Measurements from ENCODE around the gene ZNF23. TPM values are rescaled to one million over a fixed set of nuclear protein-coding genes. Genes with fewer than 3 reads are reported as not detected.

ZNF23 gene
- total RNA-seq, 6 experiments from 2014 or later, result 3.1 to 4.8 (median 3.9) TPM

DNA sequence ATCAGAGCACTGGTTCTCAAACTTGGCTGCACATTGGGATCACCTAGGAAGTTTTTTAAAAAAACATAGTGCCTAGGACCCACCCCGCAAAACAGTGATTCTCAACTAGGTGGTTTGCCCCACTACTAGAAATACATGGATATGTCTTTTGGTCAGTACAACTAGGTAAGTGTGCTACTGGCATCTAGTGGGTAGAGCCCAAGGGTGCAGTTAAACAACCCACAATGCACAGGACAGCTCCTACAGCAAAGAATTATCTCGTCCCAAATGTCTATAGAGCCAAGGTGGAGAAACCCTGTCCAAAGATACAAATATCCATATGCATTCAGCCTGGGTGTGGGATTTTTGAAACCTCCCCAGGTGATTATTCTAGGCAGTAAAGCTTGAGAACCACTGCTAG is 38.9 kb upstream of the ZNF23 start:
- ATAC-seq, result no peak
- no peak for TF ChIP-seq POLR2A (IDR thresholded peaks at IDR 0.05)
- TF ChIP-seq, protein P1, sequence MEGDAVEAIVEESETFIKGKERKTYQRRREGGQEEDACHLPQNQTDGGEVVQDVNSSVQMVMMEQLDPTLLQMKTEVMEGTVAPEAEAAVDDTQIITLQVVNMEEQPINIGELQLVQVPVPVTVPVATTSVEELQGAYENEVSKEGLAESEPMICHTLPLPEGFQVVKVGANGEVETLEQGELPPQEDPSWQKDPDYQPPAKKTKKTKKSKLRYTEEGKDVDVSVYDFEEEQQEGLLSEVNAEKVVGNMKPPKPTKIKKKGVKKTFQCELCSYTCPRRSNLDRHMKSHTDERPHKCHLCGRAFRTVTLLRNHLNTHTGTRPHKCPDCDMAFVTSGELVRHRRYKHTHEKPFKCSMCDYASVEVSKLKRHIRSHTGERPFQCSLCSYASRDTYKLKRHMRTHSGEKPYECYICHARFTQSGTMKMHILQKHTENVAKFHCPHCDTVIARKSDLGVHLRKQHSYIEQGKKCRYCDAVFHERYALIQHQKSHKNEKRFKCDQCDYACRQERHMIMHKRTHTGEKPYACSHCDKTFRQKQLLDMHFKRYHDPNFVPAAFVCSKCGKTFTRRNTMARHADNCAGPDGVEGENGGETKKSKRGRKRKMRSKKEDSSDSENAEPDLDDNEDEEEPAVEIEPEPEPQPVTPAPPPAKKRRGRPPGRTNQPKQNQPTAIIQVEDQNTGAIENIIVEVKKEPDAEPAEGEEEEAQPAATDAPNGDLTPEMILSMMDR (IDR thresholded peaks at IDR 0.05), result no peak
- H3K4me3 ChIP-seq, result no peak overlapping the region
- H3K27ac ChIP-seq, result no peak overlapping the region
- no peaks in the 10 kb centered on the region for H3K36me3 ChIP-seq
- no peaks in the 10 kb centered on the region for H3K9me3 ChIP-seq
- WGBS (ENCODE audit: insufficient coverage, low coverage, low lambda C conversion rate, missing lambda C conversion rate), result 75% methylated on average over 2 of the region's 2 CpGs
- intact Hi-C loops (cut with DNase I), result loop anchor here in 1 of 2 donors (5.0 kb wide), 1 partner anchor 89 kb away; no protein-coding TSS in a partner anchor
- DNase-seq, result no peak
- no peaks in the 10 kb centered on the region for H3K27me3 ChIP-seq
- no peaks in the 10 kb centered on the region for H3K4me1 ChIP-seq

DNA sequence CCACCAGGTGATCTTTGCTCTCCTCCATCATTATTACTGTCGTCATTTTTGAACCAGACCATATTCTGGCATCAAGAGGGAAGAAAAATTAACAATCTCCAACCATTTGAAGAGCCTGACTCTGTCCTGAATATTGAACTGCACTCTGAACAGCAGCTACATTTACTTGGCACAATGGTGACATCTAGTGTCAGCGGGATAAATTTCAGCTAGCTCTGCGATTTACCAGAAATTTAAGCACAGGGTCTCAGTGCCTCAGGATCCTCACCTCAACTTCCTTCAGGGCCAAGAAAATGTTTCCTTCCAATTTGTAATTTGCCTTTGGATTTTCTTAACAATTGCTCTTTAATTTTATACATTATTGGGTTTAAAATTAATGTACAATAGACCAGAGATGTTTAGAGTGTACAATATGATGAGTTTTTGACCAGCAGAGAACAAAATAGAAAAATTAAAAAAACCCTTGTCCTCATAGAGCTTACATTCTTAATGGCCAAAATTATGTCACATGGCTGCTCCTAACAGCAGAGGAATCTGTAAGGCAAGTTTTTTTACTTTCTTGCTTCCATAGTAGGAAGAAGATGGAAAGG is 37.8 kb upstream of the ZNF23 start:
- Histone ChIP-seq H3K9me3 (no peaks in the 10 kb centered on the region), H3K4me3 (no peak overlapping the region), H3K4me1 (no peaks in the 10 kb centered on the region), H3K36me3 (no peaks in the 10 kb centered on the region), H3K27ac (no peak overlapping the region), H3K27me3 (no peaks in the 10 kb centered on the region)
- DNase-seq (no peak), ATAC-seq (peak; percentile 88 to 92 (median 90))
- 2% methylated on average over 3 of the region's 3 CpGs for whole genome bisulfite sequencing (ENCODE audit: insufficient coverage, low coverage, low lambda C conversion rate, missing lambda C conversion rate)
- TF ChIP-seq POLR2A (IDR thresholded peaks at IDR 0.05), result no peak
- TF ChIP-seq, protein P1 (IDR thresholded peaks at IDR 0.05), result peak; percentile 69 to 85 (median 76)
- intact Hi-C loops (cut with DNase I), result loop anchor here (5.0 to 10.0 kb wide), 2 partner anchors 85 to 88 kb away; no protein-coding TSS in a partner anchor

DNA sequence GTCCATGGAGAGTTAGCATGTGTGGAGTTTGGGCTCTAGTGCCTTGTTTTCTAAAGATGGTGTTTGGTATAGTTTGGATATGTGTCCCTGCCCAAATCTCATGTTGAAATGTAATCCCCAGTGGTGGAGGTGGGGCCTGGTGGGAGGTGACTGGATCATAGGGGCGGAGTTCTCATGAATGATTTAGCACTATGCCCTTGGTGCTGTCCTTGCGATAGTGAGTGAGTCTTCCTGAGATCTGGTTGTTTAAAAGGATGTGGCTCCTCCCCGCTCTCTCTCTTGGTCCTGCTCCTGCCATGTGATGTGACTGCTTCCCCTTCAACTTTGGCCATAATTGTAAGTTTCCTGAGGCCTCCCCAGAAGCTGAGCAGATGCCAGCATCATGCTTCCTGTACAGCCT is 36.0 kb upstream of the ZNF23 start:
- DNase-seq (no peak), ATAC-seq (no peak)
- Histone ChIP-seq H3K27ac (no peak overlapping the region), H3K9me3 (no peaks in the 10 kb centered on the region), H3K36me3 (no peaks in the 10 kb centered on the region), H3K4me1 (no peaks in the 10 kb centered on the region), H3K4me3 (no peak overlapping the region), H3K27me3 (no peaks in the 10 kb centered on the region)
- no CpG with 5 or more reads among the region's 3 CpGs for WGBS (ENCODE audit: insufficient coverage, low coverage, low lambda C conversion rate, missing lambda C conversion rate)
- TF ChIP-seq, protein P1 (IDR thresholded peaks at IDR 0.05), result no peak
- TF ChIP-seq POLR2A (IDR thresholded peaks at IDR 0.05), result no peak
- intact Hi-C loops (cut with DNase I), result loop anchor here in 1 of 2 donors (10.0 kb wide), 1 partner anchor 83 kb away; no protein-coding TSS in a partner anchor

DNA sequence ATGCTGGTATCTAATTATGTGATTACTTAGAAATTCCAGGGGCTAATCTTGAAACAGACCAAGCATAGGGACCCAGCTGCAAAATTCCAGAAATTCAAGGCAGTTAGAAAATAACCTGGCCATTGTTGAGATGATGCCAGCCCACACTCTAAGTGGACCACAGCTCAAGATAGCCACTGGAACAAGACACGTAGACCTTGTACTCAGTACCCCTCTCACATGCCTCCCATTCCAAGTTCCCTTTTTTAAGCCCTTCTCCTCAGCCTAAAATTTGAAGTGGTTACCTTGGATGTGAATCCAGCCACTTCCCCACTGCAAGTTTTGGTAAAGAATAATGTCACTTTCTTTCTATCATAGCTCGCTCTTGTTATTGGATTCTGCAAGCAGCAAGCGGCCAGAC is 31.2 kb upstream of the ZNF23 start:
- TF ChIP-seq, protein P1 (IDR thresholded peaks at IDR 0.05), result no peak
- TF ChIP-seq POLR2A (IDR thresholded peaks at IDR 0.05), result no peak

More for the DNA sequence above, 31.2 kb upstream of the ZNF23 start:
- Histone ChIP-seq H3K27ac (no peak overlapping the region), H3K4me1 (no peaks in the 10 kb centered on the region), H3K9me3 (no peaks in the 10 kb centered on the region), H3K4me3 (no peak overlapping the region), H3K27me3 (no peaks in the 10 kb centered on the region), H3K36me3 (no peaks in the 10 kb centered on the region)
- ATAC-seq (no peak), DNase-seq (no peak)
- WGBS (ENCODE audit: insufficient coverage, low coverage, low lambda C conversion rate, missing lambda C conversion rate), result 70% methylated on average over 3 of the region's 3 CpGs
- intact Hi-C loops (cut with DNase I), result loop anchor here in 1 of 2 donors (10.0 kb wide), 1 partner anchor 78 kb away; no protein-coding TSS in a partner anchor

All from right lobe of liver (tissue), 6 donors.